ENCODE data around the gene LIN7B.

Gene LIN7B

DNA sequence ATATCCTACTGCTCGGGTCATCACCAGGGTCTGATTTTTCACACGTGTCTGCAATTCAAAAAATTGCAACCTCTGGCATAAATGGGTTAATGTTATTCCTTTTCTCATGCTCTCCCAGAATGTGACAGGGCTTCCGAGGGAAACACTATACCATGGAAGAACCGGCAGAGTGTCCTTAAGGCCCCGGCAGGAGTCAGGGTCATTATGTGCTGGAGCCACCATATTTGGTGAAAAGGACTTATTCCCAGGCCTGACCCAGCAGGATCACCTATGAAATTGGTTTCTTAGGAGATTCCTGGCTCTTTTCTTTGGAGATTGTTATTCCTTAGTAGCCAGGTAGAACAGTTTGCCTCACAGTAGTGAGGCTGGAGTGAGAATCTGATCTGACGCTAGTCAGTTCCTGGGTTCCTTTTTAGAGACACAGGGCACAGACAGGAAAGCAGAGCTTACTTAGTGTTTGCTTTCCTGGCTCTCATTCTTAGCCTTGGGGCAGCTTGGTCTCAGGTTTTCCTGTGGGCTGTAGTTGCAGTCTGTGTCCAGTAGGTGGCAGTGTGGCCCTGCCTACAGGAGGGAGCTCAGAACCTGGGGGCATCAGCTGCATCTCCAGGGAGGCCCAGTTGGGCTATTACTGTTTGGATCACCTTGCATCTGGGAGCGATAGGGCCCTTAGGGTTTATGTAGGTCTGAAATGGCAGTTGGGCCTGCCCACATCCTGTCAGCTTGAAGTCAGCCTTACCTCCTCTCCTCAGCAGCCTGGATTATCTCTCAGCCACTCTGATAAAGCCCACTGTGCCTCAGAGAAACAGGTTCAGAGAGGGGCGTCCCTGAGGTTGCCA is 16.5 kb upstream of the LIN7B start:
- DNase-seq = peak; percentile 70

DNA sequence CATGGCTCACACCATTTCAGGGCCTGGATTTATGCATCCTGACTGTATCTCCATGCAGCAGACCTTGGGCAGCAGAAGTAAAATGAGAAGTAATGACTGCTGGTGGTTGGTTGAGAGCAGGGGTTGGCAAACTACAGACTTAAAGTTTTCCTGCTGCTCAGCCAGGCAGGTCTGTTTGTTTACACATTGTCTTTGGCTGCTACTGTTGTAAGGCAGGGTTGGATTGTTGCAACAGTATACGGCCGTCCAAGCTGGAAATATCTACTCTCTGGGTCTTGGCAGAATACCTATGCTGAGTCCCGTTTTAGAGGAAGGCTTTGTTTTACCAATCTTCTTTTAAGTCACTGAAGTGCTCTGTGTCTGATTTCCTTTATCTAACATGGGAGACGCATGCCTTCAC is 15.4 kb upstream of the LIN7B start:
- no peak for DNase-seq

DNA sequence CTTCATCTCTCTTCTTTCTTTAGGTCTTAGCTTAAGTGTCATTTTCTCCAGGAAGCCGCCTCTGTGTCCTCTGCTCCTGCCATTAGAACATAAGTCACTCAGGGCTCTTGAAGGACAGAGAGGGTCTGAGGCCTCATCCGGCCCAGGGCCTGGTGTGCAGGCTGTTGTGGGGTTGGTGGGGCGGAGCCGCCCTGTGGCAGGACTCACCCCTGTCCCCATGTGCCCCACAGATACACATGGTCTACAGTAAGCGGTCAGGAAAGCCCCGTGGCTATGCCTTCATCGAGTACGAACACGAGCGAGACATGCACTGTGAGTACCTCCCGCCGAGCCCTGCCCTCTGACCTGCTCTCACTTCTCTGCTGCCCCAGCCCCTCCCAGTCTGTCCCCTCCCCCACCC is 13.0 kb upstream of the LIN7B start:
- DNase-seq = no peak

DNA sequence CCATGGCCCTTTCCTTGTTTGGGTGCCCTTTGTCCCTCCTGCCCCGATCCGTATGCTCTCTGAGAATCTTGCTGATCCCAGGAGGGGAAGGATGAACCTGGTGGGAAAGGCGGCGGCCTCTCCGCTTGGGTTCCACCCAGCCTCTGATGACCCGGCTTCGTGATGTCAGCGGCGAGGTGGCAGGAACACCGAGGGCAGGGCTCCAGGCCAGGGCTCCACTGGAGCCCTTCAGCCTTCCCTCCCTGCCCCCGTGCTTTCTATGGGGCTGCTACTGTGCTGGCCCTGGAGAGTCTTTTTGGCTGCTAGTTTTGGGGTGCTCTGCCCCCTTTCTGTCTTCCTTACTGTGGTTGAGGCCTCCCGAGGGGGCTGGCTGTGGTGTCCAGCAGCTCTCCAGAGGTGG is 11.9 kb upstream of the LIN7B start:
- no peak for DNase-seq

DNA sequence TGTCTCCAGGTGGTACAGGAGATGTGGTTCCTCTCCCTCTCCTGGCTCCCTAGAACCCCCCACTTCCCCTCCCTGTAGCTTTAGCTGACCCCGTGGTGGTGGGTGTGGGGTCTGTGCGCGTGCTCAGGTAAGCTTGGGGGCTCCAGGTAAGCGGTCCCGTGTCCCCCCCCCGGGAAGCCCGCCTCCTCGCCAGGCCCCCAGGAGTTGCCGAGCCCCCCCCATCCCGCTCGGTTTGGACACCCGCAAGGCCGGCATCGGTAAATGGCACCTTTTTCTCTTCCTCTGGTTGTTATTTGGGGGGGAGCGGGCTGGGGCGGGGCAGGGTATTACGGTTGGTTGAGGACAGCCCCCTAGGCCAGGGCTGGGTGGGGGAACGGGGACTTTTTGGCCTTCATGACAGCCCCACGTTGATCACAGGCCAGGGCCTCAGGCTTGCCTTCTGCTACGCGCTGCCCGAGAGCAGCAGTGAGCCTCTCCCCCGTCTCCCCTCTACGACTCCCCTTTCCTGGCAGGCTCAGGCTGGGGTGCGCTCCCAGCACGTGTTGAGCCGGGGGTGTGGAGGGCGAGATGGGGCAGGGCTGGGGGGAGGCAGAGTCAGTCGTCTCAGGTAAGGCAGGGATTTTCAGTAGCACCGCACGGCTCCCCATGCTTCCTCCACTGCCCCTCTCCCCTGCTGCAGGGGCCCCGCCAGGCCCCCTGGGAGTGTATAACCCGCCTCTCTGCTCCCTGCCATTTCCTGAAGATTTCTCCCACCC is 10.7 kb upstream of the LIN7B start:
- DNase-seq = no peak

DNA sequence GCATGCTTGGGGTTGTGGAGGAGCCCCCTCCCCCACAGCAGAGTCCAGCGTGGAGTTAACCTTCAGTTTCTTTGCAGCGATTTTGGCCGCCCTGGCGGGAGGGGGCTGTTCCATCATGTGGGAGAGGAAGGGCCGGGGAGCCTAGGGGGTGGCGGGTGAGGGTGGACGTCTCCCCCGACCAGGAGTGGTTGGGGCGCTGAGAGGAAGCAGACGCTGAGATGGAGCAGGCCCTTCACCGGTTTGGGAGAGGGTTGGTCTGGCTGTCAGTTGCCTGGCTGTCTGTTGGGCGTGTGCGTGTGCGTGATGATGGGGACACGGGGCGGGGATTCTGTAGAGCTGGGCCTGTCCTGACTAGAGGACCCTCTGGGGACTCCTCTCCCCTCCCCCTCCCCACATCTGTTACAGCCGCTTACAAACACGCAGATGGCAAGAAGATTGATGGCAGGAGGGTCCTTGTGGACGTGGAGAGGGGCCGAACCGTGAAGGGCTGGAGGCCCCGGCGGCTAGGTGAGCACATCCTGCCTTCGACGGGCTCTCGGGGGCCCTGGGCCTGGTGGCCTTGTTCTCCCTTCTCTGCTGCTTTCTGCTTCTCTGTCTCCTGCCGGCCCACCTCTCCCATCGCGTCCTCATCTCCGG is 9.8 kb upstream of the LIN7B start:
- DNase-seq = no peak

DNA sequence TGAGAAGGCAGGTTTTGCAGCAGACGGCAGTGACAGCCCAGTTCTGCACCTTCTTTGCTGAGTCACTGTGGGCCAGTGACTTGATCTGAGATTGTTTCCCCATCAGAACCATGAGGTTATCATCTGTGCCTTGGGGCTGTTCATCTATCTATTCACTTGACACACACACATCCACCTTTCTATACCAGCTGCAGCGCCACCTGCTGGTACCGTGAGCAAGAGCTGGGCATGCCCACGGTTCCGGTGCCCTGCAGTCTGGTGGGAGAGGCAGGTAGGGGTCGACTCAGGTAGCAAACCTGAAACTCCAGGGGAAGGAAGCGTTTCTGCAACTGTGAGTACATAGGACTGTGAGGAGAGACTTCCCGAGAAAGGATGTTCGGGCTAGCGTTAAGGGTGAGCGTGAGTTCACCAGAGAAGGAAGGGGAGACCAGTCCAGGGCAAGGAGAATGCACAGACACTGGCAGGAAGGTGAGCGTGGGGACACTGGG is 7.5 kb upstream of the LIN7B start:
- DNase-seq = peak; percentile 53

DNA sequence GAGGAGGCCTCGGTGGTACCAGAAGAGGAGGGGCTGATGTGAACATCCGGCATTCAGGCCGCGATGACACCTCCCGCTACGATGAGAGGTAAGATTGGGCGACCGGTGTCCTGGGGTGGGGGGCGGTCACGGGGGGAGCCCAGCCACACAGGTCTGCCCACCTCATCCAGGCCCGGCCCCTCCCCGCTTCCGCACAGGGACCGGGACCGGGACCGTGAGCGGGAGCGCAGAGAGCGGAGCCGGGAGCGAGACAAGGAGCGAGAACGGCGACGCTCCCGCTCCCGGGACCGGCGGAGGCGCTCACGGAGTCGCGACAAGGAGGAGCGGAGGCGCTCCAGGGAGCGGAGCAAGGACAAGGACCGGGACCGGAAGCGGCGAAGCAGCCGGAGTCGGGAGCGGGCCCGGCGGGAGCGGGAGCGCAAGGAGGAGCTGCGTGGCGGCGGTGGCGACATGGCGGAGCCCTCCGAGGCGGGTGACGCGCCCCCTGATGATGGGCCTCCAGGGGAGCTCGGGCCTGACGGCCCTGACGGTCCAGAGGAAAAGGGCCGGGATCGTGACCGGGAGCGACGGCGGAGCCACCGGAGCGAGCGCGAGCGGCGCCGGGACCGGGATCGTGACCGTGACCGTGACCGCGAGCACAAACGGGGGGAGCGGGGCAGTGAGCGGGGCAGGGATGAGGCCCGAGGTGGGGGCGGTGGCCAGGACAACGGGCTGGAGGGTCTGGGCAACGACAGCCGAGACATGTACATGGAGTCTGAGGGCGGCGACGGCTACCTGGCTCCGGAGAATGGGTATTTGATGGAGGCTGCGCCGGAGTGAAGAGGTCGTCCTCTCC is 6.3 kb upstream of the LIN7B start:
- DNase-seq = no peak

DNA sequence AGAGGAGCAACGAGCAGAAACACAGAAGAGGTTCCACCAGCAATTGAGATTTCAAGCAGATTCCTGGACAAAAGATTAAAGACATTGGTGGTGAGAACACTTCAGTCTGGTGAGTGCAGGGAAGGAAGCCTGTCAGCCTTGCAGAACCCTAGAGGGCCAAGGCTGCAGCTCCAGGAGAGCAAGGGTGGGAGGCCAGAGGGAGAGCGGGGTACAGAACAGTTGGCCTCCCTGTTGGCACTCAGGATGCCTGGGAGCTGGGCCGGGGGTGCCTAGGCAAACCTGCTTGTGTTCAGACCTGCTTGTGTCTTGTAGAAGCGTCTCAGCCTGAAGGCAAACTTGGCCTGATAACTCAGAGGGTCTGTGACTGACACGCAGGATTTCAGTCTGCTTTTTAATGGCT is 5.1 kb upstream of the LIN7B start:
- DNase-seq = no peak

DNA sequence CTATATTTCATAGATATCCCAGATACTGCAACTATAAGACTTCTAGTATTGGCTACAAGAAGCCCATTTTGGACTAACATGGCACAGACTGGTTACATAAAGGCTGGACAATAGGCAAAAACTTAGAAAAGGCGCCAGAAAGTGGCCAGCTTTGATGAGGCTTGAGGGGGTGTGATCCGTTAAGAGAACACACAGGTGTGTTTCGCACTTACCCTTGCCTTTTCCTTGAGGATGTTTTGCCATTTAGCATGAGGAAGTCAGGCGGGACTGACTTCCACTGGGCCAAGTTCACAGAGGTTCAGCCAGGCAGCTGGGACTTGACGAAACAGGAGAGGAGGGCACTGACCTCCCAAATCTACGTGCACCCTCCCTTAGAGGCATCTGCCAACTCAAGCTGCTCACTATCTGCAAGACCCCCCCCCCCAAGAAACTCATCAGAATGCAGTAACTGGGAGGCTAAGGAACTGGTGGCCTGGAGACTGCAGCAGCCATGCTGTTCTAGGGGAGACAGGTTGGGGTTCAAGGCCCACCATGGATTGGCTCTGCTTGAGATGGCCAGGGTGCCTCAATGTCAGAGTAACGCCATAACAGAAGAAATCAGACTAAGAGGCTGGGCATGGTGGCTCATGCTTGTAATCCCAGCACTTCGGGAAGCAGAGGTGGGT is 4.5 kb upstream of the LIN7B start:
- no peak for DNase-seq

DNA sequence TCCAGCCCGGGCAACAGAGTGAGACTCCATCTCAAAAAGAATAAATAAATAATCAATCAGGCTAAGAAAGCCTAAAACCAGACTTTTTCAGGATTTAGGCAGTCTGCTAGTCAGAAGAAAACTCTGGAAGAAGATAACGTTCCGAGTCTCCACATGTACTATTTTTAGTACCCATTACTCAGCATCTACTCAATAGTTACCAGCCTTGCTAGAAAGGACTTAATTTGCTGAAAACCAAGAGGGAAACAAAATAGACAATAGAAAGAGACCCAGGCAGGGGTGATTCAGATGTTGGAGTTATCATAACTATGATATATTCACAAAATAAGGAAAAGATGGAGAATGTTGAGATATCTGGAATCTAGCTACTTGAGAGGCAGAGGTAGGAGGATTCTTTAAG is 3.6 kb upstream of the LIN7B start:
- no peak for DNase-seq

DNA sequence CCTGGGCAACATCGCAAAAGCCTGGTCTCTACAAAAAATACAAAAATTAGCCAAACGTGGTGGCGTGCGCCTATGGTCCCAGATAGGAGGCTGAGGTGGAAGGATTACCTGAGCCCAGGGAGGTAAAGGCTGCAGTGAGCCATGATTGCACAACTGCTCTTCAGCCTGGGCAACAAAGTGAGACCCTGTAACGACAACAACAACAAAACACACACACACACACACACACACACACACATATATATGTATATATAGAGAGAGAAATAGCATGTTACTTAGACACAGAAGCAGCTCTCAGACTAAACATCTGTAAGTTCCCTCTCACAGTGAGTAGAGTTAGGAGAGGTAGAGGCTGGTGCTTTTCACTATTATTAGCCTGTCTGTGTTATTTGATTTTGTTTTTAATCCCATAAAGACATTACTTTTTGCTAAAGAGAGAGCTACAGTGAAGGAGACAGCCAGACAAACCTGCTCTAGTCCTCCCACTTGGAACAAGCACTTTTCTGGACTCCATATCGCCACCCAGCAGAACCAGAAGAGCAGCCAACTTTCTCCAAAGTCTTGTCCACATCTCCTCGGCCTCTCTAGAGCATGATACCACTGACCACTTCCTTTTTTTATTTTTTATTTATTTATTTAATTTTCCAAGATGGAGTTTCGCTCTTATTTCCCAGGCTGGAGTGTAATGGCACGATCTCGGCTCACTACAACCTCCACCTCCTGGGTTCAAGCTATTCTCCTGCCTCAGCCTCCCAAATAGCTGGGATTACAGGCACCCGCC is 2.8 kb upstream of the LIN7B start:
- no peak for DNase-seq

DNA sequence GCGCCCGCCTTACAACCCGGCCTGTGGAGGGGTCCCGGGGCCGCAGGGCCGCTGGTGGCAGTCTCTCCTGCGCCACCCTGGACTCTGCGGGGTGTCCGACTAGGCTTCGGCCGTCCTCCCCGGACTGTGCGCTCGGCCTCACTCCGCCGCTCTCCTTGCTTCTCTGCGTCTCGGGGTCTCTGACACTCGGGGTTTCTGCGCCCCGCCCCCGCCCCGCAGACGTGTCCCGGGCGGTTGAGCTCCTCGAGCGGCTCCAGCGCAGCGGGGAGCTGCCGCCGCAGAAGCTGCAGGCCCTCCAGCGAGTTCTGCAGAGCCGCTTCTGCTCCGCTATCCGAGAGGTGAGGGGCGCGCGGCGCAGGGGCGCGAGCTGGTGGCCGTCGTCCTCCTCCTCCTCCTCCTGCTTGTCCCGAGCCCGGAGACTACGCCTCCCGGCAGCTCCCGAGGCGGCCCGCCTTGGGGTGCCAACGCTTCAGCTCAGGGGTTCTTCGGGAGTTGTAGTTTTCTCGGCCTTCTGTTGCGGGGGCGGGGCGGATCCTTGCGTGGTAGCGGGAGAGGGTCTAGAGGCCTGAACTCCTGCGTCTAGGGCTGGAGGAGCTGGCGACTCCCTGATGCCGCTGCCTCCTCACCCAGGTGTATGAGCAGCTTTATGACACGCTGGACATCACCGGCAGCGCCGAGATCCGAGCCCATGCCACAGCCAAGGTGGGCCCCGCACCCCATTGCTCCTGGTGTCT is 627 bp downstream of the LIN7B start:
- DNase-seq = peak; percentile 27

DNA sequence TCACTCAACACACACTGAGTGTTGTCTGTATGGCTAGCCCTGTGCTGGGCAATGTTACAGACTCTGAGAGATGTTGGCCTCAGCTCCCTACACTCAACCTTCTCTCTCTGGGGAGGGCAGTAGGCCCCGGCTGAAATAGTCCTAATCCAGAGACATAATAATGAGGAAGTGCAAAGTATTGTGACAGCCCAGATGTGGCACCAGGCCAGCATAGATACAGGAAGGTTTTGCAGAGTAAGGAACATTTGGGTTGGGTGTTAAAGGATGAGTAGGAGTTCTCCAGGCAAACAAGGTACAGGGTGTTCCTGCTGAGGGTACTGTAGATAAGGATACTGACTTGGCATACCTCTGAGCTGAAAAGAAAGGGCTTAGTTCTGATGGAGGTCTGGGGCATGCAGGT is 2.4 kb downstream of the LIN7B start:
- no peak for DNase-seq

DNA sequence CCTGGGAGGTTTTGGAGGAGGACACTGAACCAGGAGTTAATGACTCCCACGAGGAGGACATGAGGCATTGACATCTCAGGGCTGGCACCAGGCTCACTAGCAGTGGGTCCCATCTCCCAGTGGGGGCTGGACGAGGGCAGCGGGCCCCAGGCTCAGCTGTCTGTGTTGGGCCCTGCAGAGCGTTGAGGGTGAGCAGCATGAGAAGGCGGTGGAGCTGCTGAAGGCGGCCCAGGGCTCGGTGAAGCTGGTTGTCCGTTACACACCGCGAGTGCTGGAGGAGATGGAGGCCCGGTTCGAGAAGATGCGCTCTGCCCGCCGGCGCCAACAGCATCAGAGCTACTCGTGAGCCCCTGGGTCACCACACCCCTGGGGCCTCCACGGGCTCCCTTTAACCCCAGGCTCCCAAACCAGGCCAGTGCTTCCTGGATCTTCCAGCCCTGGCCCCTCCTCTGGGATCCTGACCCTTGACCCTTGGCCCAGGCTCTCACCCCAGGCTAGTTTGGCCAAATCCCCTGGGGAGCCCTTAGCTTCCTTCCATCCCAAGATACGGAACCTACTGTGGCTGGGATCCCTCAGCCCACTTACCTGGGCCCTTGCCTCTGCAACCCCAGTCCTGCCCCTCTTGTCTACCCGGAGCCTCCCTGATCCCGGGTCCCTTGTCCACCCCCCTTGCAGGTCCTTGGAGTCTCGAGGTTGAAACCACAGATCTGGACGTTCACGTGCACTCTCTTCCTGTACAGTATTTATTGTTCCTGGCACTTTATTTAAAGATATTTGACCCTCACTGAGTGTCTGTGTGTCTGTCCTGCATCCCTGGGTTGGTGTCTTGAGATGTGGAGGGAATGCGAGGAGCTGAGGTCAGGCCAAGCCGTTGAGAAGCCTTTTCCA is 3.8 kb downstream of the LIN7B start:
- DNase-seq = no peak

DNA sequence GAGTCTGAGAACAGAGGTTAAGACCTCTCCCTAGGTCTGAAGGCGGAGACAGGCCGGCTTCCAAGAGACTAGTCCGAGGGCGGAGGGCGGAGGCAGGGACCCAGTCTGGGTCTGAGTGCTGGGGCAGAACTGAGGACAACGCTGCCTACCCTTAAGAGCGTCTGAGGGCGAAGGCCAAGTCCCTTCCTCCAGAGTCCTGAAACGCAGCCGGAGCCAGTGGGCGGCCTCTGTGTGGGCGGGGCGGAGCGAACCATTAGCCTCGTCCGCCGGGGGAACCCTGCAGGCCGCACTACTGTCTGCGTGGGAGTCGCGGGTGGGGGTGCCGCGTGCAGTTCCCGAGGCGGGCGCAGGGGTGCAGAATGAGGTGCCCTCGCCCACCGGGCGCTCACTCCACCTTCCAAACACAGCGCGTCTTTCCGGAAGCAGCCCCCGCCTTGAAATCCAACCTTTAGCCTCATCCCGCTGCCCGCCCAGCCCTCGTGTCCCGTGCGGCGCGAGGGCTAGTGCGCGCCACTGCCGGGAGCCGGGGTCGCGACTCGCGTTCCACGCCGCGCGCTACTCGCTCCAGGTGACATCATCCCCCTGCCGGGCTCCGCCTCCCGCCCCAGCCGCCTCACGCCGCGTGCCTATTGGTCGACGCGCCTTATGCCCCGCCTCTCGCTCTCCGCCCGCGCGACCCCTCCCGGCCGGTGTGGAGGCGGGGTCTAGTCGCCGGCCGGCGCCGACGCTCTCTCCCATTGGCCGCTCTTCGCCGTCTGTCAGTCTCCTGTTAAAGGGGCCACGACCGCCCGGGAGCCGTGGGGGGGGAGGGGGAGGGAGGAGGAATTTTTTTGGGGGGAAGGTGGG is 4.6 kb downstream of the LIN7B start, which contains the start of gene C19orf73:
Gene C19orf73 (minus strand): TSS at position 579 of the 846 bp plus-strand sequence. CDS start 121 bp downstream, at position 458.
- peak; percentile 91 for DNase-seq

DNA sequence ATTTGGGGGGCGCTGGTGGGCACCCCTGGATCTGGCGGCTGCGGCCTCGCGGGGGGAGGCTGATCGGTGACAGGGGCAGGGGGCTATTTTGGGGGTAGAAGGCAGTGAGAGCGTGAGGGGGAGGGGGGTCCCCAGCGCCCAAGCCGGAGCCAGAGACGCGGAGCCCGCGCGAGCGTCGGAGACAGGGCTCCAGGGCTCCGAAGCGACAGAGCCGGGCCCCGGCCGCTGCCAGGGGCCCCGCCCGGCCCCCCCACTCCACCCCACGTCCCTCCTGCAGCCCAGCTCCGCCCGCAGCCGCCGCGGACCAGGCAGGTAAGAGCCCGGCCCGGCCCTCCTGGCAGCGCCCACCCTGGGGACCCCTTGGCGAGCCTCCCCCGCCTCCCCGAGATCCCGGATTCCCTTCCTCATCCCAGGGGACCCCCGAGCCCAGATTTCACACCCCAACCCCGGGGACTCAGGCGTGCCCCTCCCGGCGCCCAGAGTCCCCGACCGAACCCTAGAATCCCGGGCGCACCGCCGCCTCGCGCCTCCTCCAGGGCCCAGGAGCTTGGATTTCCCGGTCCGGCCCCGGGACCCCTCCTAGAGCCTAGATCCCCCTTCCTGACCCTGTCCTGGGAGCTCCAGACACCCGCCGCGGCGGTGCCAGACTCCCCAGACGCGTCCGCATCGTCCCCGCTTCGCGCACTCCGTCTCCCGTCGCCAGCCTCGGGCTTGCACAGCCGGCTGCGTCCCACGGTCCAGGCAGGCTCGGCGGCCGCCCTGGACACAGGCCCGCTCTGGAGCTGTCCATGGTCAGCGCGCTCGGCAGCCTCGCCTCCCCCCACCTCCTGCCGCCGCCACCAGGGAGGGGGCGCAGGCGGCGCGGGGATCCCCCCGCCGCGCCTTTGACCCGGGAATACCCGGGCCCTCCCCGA is 5.5 kb downstream of the LIN7B start, which contains the start of gene PPFIA3:
Gene PPFIA3 (plus strand): TSS at position 134 of the 914 bp plus-strand sequence. CDS start 8,330 bp downstream, outside the sequence.
- DNase-seq = no peak

Data from effector CD4-positive, alpha-beta T cell (primary cell).